HG03520 (cell line): Measurements from ENCODE around the gene GNAQ.

Source experiments
- ATAC-seq: cut with Tn5 transposase; IDR thresholded peaks from one replicate; pipeline ENCODE4 v1.9.1; 2021; ENCODE audit warnings: mild to moderate bottlenecking, moderate library complexity; ENCODE audit not compliant: unreplicated experiment

Gene GNAQ

DNA sequence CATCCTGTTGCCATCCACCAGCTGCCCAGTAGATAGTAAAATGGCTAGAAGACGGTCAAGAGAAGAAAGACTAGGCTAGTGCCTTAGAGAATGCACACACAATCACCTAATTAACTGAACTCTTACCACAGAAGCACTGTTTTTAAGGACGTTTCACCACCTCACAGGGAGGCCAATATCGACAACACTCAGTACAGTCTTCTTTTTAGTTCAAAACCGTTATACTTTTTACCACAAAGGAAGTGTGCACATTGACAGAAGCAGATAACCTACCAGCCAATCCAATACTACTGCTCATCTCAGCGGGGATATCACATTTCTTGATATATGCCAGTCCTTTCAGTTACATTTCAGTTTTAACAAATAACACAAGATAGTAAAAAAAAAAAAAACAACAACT lies 122.3 kb downstream of the GNAQ start:
- no peak for ATAC-seq

DNA sequence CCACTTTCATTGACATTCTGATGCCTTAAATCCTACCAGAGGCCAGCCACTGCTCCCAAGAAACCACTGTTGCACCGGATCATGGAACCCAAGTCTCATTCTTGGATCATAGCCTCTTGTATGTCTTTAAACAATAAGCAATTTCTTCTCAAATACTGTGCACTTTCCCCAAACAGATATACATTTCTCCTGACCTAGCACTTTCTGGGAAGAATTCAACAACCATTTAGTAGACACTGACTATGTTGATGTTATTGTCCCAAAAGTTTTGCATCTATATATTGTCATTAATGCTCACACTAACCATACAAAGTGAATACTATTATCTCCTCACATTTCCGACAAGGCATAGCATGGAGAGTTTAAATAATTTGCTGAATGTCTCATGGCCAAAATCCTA lies 123.3 kb downstream of the GNAQ start:
- no peak for ATAC-seq

DNA sequence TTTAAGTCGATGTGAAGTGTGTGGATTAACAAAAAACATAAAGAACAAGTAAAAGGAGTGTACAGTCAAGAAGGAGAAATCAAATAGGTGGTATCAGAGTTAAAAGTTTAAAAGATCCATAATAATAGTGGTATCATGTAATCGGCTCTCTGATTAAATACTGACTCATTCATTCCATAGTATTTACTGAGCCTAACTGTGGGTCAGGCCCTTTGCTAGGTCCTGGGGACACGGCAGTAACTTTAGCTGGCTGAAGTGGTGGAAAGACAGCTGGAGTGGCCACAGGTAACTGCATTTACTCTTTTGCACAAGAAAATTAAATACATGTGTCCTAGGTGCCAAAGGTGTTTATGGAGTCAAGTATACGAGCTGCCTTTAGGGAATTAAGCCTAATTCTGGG lies 124.0 kb downstream of the GNAQ start:
- no peak for ATAC-seq

DNA sequence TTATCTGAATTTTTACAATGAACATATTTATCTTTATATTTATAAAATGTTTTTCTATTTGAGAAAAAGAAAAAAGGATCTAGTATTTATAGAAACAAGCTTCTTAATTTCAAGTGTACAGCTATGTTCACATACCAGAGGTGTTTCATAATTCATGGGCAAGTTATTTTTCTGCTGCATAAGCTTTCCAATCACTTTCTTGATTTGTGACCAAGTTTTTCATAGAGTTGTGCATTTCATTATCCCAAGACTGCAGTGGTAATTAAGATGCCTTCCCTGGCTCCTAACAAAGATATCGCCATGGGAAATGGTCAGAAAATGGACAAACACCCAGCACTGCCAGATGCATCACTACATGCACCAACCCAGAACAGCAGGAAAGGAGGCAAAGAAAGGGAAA lies 124.6 kb downstream of the GNAQ start:
- ATAC-seq: no peak

DNA sequence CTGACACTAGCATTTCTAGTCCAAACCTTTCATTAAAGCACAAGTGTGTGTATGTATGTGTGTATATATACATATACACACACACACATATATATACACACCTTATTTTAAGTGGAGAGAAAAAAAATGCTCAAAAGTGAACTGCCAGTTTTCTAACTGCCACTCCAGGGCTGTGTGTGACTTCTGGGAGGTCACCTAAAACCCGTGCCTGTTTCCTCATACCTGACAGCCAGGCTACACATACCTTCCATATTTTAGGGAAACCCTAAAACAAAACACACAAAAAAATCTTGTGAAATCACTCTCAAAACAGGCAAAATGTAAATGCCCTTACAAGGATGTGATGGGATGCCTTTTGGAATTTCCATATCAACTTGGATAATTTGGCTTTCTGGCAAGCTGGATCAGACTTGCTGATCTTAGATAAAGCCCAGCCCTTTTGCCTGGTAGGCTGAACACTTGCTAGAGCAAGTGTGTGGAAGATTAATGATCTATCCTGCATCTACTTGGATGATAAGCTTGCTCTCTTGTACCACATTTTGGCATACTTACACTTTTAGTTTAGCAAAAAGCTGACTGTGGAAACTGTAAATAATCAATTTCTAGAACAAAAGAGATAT lies 127.8 kb downstream of the GNAQ start:
- no peak for ATAC-seq

DNA sequence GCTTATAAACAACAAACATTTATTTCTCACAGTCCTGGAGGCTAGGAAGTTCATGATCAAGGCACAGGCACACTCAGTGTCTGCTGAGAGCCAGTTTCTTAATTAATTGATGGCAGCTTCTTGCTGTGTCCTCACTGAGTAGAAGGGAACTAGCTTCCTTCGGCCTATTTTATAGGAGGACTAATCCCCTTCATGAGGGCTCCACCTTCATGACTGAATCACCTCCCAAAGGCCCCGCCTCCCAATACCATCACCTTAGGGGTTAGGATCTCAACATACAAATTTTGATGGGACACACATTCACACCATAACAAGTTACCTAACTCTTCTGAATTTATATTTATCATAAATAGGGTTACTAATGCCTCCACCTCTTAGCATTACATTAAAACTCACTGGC lies 129.8 kb downstream of the GNAQ start:
- no peak for ATAC-seq

DNA sequence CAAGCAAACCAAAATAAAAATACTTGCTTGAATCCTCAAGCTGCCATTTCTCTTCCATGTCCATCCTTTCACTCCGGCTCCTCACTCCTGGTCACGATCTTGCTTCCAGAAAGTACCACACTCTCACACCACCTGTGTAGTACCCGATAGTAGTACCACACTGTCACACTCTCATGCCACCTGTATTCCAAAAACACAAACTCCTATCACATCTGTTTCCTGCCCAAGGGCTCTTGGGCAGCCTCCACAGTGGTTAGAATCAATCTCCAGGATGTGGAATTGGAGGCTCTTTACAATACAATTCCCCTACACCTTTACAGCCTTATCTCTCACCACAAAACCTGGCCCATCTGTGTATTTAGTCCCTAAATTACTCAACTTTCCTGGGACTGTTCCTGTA lies 130.6 kb downstream of the GNAQ start:
- no peak for ATAC-seq

DNA sequence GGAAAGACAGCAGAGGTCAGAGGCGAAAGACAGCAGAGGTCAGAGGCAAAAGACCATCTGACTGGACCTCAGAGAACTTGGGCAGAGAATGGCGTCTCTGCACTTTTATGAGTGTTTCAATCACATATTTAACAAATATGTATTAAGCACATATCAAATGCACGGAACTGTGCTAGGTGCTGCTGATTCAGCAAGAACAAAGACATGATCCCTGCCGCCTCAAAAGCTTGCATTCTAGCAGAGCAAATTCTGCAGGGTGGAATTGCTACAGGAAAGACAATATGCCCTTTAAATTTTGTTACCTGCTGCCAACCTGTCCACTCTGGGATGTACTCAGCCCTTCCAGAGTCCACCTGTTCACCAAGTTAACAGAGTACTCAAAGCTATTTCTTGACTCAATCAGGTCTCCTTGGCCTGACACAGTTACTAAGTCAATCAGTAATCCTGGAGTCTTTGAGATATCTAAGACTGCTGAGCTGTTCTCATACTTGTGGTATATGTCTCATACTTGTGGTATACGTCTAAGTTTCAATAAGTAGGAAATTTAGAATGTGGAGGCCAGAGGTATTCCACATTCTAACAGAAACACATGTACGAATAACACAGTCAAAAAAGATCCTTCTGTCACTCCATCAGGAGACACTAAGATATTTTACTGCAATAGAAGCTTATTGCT lies 131.8 kb downstream of the GNAQ start:
- no peak for ATAC-seq

DNA sequence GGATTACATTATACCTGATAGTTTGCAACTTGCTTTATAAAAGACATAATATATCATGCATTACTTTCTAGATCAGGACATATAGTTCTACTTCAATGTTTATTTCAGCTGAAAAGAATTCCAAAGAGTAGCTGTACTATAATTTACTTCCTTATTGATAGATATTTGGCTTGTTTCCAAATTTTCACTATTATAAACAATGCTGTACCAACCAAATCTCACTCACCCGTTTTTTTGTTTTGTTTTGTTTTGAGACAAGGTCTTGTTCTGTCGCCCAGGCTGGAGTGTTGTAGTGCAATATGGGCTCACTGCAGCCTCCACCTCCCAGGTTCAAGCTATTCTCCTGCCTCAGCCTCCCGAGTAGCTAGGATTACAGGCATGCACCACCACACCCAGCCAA lies 132.7 kb downstream of the GNAQ start:
- no peak for ATAC-seq

DNA sequence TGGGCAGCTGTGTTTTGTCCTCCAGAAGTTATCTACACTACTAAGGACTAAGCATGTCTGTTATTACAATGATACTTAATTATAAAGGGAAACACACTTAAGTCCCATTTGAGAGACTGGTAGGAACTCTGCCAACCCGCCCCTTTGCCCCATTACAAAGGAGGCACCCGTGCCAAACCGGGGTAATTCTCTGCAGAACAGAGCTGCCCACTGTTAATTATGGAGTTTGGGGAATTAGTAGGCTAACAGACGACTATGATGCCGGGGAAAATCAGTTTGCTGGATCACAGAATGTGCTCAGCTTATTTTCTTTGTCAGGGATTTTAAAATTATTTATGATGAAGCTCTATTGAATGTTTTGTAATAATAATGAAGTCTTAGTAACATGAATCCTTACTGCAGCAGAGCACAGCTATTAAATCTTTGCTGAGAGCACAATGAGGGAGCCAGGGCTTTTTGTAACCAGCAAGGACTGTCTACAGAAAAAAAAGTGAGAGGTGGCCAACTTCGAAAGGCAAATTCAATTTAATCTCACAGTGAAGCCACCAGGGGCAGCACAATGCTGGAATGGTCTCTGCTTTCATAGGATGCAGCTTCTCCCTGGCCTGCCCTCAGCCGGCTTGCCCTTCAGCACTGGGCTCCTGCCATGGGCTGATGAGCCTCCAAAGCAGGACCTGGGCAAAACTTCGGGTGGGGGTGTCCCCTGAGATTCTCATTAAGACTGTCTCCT lies 134.5 kb downstream of the GNAQ start:
- no peak for ATAC-seq

DNA sequence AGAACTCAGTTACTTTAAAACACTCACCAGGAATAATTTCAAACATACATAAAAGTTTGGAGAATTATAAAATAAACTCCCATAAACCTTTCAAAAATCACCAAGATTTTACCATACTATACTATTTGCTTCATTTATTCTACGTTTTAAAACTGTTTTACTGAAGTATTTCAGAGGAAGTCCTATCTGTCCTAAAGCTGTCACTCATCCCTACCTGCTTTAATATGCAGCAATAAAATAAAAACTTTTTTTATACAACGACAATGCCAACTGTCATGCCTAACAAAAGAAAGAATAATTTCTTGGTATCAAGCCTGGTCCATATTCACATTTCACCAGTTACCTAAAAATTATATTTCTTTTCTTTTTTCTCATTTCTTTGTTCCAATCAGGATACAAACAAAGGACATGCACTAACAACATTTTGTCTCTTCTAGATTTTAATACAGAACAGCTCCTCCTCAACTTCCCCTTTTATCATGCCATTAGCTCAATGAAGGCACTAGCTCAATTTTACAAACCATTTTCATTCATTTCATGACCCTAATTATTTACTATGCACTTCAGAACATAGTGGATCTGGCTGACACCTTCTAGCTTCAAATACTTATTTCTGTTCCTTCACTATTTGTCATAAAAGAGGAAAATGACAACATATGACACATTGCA lies 135.2 kb downstream of the GNAQ start:
- no peak for ATAC-seq

DNA sequence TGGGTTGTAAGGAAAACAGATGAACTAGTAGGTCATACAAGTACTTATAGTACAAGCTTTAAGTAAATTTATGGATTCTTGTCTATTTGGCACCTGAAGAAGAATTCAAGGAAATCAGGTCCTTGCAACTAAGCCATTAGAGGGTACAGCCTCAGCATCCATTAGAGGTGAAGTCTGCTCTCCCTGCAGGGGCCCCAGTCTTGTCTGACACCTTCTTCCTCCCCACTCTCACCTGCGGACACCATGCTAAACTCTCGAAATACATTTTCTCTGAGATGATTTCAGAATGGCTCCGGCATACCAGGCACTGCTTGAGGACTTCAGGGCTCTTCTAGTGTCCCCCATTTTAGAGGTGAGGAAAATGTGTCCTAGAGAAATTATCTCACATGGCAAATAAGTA lies 137.9 kb downstream of the GNAQ start:
- no peak for ATAC-seq

DNA sequence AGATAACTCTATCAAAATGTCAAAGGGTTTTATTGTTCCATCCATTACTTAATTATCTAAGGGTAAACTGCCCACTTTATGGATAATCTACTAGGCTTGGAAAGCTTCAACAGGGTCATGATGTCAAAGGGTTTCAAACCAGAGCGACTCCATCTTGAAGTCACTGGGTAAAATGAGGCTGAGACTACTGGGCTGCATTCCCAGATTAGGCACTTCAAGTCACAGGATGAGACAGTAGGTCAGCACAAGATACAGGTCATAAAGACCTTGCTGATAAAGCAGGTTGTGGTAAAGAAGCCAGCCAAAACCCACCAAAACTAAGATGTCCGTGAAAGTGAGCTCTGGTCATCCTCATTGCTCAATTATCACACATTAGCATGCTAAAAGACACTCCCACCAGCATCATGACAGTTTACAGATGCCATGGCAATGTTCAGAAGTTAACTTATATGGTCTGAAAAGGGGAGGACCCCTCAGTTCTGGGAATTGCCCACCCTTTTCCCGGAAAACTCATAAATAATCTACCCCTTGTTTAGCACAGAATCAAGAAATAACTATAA lies 138.6 kb downstream of the GNAQ start:
- ATAC-seq: no peak

DNA sequence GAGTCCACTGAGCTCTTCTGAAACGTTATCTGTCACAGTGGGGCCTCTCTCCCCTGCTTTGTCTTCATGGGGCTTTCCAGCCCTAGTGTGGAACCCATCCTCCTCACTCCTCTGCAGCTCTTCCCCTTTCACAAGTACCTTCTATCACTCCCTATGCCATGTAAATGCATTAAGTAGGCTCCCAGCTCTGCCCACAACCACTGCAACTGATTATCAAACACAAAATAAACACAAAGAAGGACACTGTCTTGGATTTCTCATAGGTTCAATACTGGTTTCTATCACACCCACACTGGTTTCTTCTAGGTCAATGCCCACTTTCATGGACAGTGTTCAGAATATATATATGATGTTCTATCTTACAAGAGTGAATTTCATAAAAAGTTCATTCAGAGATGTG lies 139.4 kb downstream of the GNAQ start:
- ATAC-seq: peak; percentile 81

DNA sequence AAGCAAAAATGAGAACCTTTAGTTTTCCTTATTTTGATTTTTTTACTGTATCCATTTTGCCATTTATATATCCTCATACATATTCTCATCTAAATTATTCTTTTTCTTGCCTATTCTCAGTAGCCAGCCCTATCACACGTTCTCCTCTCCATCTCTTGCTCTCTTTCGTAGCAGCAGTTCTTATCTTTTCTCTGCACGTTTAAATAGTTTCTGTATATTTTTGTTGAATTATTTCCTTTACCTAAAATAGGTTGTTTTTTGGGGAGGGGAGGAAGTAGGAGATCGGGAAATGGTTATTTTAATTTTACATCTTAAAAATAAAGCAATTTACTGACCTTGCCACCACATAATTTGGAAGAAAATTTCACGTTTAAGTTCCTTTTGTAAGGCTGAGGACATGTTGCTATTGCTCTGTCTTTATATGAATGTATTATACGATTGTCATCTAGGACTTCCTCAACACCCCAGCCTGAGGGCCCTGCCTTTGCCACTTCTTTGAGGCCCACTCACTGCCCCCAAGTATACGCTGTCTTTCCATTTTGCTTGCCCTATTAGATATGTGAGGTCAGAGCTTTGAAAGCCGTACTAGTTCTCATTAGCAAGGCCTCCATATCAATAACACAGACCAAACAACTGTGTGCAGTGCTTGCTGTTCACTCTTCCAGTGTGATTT lies 140.3 kb downstream of the GNAQ start:
- ATAC-seq: no peak

DNA sequence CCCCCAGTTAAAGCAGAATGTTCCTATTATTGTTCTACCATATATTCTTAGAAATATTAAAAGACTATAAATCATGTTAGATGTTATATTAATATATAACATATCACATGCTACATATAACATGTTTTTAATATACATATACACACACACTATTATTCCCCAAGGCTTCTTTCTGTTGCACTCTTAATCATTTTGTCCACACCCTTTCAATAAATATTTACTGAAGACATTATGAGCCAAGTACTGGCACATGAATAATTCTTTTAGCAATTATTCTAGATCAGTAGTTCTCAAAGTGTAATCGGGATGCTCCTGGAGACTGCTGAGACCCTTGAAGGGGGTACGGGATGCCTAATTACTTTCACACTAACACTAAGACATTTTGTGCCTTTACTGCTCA lies 143.9 kb downstream of the GNAQ start:
- no peak for ATAC-seq

DNA sequence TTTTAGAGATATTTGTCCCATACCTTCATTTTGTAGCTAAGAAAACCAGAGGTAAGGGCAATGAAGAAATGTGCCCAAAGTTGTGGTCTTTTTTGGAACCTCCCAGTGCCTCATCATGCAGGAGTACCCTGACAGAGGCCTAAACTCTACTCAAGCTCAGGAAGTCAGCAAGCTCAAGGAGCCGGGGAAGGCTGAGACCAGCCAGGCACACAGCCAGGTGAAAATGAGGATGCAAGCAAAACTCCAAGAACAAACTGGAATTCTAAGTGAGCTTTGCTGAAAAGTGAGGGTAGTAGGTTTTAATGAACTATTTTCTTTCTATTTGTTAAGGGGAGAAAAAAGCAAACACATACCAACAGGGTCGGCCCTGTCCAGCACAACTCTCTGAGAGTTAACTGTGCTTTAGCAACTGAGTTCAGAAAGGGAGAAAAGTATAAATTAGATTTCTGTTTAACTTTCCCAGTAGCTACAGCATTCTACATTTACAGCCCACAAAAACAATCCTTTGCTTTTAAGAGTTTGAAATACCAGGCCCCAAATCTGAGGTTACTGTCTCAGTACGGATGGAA lies 146.4 kb downstream of the GNAQ start:
- ATAC-seq: no peak

DNA sequence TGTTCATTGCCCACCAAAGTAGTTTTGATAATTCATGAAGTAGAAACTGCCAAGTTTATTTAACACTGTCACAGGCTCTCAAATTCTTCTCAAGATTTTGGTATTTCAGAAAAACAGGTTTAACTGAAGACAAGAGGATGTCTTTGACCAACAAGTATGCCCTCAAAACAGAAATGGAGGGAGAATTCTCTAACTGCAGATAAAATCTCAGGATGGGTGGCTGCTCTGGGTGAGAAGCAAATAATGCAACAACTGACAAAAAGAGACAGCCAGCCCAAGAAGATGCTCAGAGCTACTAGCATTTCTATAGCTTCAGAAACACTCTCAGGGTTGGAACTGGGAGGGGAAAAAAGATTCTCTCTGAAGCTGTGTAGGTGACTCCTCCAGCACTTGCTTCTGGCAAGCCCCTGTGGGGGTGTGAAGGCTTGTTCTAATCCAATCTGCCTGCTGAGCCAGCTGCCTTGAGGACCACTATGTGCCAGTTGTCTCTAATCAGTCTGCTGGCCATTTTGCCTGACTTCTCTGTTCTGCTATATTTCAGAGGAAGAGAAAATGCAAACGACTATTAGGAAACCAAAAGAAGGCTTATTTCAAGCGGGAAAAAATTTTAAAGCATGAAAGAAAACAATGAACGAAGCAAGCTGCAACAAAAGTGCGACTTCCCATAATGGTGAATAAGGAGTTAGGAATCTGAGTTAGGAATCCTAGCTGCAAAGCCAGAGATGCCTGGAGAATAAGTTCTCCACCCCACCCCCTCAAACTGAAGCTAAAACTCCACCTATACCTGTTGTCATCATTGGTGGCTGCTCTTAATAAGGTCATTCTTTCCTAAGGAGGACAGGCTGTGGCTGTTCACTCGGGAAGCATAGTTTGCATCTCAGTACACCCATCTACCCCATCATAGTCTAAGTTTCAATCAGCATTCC lies 147.5 kb downstream of the GNAQ start:
- no peak for ATAC-seq

DNA sequence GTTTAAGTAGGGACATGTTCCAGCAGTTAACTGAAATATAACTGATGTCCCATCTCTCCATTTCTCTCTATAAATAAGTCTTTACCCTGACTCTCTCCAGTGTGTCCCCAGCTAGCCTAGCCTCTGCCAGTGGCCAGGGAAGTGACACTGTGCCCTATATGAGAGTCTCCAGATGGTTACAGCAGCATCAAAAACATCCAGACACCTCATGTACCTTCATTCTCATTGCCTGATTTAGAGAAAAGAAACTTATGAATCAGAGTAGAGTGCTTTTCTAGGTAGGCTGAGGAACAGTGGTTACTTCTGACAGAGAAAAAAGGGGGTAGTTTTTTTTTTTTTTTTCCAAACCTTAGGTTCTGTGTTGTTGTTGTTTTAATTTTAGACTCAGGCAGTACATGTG lies 148.5 kb downstream of the GNAQ start:
- ATAC-seq: no peak

DNA sequence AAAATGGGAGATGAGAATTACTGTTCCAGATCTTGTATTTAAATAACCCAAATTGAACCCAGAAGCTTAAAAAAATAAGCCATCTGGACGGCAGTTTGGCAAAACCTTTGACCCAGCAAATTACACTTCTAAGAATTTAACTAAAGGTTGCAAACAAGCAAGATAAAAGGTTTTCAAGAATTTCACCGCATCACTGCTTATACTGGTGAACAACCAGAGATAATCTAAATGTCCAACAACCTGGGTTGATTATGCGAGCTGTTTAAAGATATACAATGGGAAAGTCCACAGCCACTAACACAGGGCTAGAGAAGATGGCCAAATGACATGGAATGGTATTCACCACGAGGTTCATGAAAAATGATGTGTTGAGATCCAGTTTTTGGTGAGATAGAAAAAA lies 149.3 kb downstream of the GNAQ start:
- no peak for ATAC-seq
